ENCODE data around the gene FAM120B. TPM values are rescaled to one million over a fixed set of nuclear protein-coding genes. Genes with fewer than 3 reads are reported as not detected.

The FAM120B gene
- total RNA-seq, 2 experiments from 2014 or later: 34.9 to 35.8 TPM

- Mint-ChIP-seq H3K9me3 (no peaks in the 10 kb centered on the region), H3K36me3 (no peaks in the 10 kb centered on the region), H3K27ac (no peak overlapping the region), H3K4me3 (no peak overlapping the region), H3K27me3 (peaks cover 31% of the 10 kb centered on the region), H3K4me1 (no peaks in the 10 kb centered on the region)
- POLR2A ChIA-PET: no interaction called here
- no peak for ATAC-seq (ENCODE audit: low read depth)
- DNase-seq: no peak
Measured at GRCh38 chr6:170424604-170425126, 118.1 kb downstream of the FAM120B start.

- peaks cover 35% of the 10 kb centered on the region for H3K27me3 Mint-ChIP-seq
- no peak for ATAC-seq (ENCODE audit: low read depth)
- H3K27ac Mint-ChIP-seq: no peak overlapping the region
- no peak for DNase-seq
- no peak overlapping the region for H3K4me3 Mint-ChIP-seq
- POLR2A ChIA-PET: no interaction called here
- H3K36me3 Mint-ChIP-seq: no peaks in the 10 kb centered on the region
- no peaks in the 10 kb centered on the region for H3K9me3 Mint-ChIP-seq
- H3K4me1 Mint-ChIP-seq: no peaks in the 10 kb centered on the region
Measured at GRCh38 chr6:170429450-170429849, 122.9 kb downstream of the FAM120B start.

DNA sequence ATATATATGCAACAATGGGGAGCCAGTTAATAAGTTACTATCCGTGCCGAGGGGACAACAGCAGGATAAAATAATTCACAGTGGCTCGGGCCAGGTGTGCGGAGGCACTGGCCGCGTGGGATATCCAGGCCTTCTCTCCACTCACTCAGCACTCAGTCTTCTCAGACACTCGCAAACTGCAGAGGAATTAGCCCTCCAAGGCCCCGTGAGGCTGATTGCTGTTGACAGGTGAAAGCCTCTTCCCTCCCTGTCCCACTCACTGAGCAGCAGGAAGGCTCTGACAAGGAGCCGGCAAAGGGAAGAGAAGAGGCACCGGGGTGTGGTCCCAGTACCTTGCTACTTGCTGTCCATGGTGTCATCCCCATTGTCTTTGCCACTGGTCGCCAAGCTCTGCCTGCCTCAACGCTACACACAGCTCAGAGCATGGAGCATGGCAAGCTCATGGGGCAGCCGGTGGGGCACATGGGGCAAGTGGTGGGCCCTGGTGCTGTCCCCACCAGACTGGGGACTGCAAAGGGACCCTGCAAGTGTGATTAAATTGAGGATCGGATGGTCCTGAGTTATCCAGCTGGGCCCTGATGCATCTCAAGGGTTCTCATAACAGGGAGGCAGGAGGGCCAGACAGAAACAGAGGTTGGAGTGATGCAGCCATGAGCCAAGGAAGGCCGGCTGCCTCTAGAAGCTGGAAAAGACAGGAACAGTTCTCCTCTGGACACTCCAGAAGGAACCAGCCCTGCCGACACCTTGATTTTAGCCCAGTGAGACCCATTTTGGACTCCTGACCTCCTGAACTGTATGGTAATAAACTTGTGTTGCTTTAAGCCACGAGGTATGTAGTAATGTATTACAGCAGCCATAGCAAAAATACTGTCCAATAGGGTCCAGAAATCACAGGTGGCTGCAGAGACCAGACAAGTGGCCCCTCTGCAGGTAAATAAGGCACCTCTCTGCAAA, 126.9 kb downstream of the FAM120B start:
- DNase-seq: no peak
- peaks cover 18% of the 10 kb centered on the region for H3K27me3 Mint-ChIP-seq
- peaks cover 3% of the 10 kb centered on the region for H3K9me3 Mint-ChIP-seq
- H3K27ac Mint-ChIP-seq: no peak overlapping the region
- ATAC-seq (ENCODE audit: low read depth): no peak
- POLR2A ChIA-PET: no interaction called here
- H3K36me3 Mint-ChIP-seq: peaks cover 1% of the 10 kb centered on the region
- peaks cover 2% of the 10 kb centered on the region for H3K4me1 Mint-ChIP-seq
- H3K4me3 Mint-ChIP-seq: no peak overlapping the region

- Mint-ChIP-seq H3K4me3 (no peak overlapping the region), H3K9me3 (peaks cover 3% of the 10 kb centered on the region), H3K27me3 (peaks cover 16% of the 10 kb centered on the region), H3K4me1 (peaks cover 2% of the 10 kb centered on the region), H3K36me3 (peaks cover 1% of the 10 kb centered on the region), H3K27ac (no peak overlapping the region)
- POLR2A ChIA-PET: no interaction called here
- DNase-seq: no peak
- ATAC-seq (ENCODE audit: low read depth): no peak
Measured at GRCh38 chr6:170434117-170434820, 127.7 kb downstream of the FAM120B start.

- Mint-ChIP-seq H3K4me3 (no peak overlapping the region), H3K4me1 (peaks cover 2% of the 10 kb centered on the region), H3K36me3 (peaks cover 1% of the 10 kb centered on the region), H3K27me3 (peaks cover 12% of the 10 kb centered on the region), H3K27ac (no peak overlapping the region), H3K9me3 (peaks cover 3% of the 10 kb centered on the region)
- POLR2A ChIA-PET: no interaction called here
- DNase-seq (no peak), ATAC-seq (ENCODE audit: low read depth) (no peak)
Measured at GRCh38 chr6:170434821-170435155, 128.2 kb downstream of the FAM120B start.

GRCh38 chr6:170435766-170436165, 129.2 kb downstream of the FAM120B start:
- H3K27me3 Mint-ChIP-seq: peaks cover 9% of the 10 kb centered on the region
- POLR2A ChIA-PET: no interaction called here
- H3K27ac Mint-ChIP-seq: no peak overlapping the region
- peaks cover 1% of the 10 kb centered on the region for H3K36me3 Mint-ChIP-seq
- peaks cover 2% of the 10 kb centered on the region for H3K4me1 Mint-ChIP-seq
- no peak for ATAC-seq (ENCODE audit: low read depth)
- H3K9me3 Mint-ChIP-seq: peaks cover 3% of the 10 kb centered on the region
- H3K4me3 Mint-ChIP-seq: no peak overlapping the region
- DNase-seq: no peak

GRCh38 chr6:170436209-170436809, 129.8 kb downstream of the FAM120B start:
- peaks cover 3% of the 10 kb centered on the region for H3K9me3 Mint-ChIP-seq
- H3K4me3 Mint-ChIP-seq: no peak overlapping the region
- POLR2A ChIA-PET: no interaction called here
- H3K27ac Mint-ChIP-seq: no peak overlapping the region
- peaks cover 10% of the 10 kb centered on the region for H3K27me3 Mint-ChIP-seq
- H3K4me1 Mint-ChIP-seq: peaks cover 2% of the 10 kb centered on the region
- DNase-seq: no peak
- H3K36me3 Mint-ChIP-seq: peaks cover 1% of the 10 kb centered on the region
- ATAC-seq (ENCODE audit: low read depth): no peak

GRCh38 chr6:170437719-170438401, 131.3 kb downstream of the FAM120B start:
- Mint-ChIP-seq H3K4me3 (peak overlapping the region; percentile 63), H3K9me3 (peaks cover 3% of the 10 kb centered on the region), H3K27me3 (peaks cover 7% of the 10 kb centered on the region), H3K4me1 (peaks cover 2% of the 10 kb centered on the region), H3K27ac (no peak overlapping the region), H3K36me3 (peaks cover 1% of the 10 kb centered on the region)
- POLR2A ChIA-PET: no interaction called here
- DNase-seq: no peak
- no peak for ATAC-seq (ENCODE audit: low read depth)

DNA sequence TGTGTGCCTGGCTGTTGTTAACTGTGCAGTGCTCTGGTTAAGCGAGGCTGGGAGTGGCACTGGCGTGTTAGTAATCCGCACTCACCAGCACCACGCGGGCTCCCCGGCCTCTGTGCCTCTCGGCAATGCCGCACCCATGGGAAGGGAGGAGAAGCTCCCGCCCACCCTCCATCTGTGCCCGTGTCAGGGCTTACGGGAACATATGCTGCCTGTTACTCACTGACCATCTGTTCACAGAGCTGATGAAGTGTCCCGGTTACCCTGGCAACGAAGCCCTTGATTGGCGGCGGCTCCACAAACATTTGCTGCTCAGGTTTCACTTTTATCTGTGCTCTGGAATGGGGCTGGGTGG, 131.8 kb downstream of the FAM120B start:
- H3K27me3 Mint-ChIP-seq: peaks cover 7% of the 10 kb centered on the region
- ATAC-seq (ENCODE audit: low read depth): peak; percentile 73
- no peak for DNase-seq
- H3K36me3 Mint-ChIP-seq: peaks cover 1% of the 10 kb centered on the region
- peak overlapping the region; percentile 63 for H3K4me3 Mint-ChIP-seq
- POLR2A ChIA-PET: no interaction called here
- H3K27ac Mint-ChIP-seq: no peak overlapping the region
- H3K4me1 Mint-ChIP-seq: peaks cover 2% of the 10 kb centered on the region
- peaks cover 3% of the 10 kb centered on the region for H3K9me3 Mint-ChIP-seq

- DNase-seq (no peak), ATAC-seq (ENCODE audit: low read depth) (no peak)
- Mint-ChIP-seq H3K27ac (no peak overlapping the region), H3K9me3 (peaks cover 3% of the 10 kb centered on the region), H3K36me3 (peaks cover 1% of the 10 kb centered on the region), H3K4me3 (no peak overlapping the region), H3K4me1 (peaks cover 2% of the 10 kb centered on the region), H3K27me3 (peaks cover 7% of the 10 kb centered on the region)
- POLR2A ChIA-PET: no interaction called here
Measured at GRCh38 chr6:170438861-170439260, 132.3 kb downstream of the FAM120B start.

DNA sequence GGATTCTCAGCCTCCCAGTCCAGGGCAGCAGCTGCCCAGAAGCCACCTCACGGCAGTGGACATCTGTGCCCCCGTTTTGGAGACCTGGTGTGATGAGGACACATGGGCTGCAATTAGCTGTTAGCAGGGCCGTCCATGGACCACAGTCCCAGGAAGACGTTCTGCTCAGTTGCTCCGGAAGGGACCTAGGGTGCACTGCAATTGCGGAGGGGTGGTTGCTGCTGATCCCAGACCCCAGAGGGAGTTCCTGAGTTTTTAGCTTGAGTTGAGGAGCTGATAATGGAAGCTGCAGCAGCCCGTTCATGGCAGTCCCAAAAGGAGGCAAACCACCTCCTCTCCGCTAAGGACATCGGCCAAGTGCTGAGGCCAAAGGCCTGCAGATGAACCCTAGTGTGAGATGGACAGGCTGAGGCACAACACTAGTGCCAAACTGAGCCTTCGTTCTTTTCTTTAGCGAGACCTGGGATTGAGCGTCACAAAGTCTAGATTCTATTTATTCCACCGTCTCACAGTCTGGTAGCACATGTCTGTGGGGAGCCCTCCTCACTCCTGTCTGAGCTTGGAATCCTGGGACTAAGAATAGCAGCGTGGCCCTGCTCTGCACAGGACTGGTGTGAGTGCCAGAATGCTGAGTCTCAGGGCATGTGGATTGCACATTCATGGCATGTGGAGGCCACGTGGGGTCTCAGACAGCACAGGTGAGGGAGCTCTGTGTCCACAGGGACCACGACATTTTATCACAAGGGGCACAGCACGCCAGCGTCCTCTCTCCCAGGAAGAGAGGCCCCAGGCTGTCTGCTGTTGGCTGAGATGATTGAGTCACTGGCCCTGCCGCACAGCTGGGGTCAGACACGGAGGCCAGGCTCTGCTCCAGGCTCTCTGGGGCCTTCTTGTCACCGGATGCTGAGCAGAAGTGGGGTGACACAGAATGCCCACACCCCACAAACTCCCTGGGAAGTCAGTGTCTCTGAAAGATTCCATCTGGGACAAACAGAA, 133.1 kb downstream of the FAM120B start:
- no peak overlapping the region for H3K4me3 Mint-ChIP-seq
- ATAC-seq (ENCODE audit: low read depth): no peak
- peaks cover 2% of the 10 kb centered on the region for H3K4me1 Mint-ChIP-seq
- no peak for DNase-seq
- no peak overlapping the region for H3K27ac Mint-ChIP-seq
- peaks cover 7% of the 10 kb centered on the region for H3K27me3 Mint-ChIP-seq
- POLR2A ChIA-PET: no interaction called here
- peaks cover 3% of the 10 kb centered on the region for H3K9me3 Mint-ChIP-seq
- peaks cover 1% of the 10 kb centered on the region for H3K36me3 Mint-ChIP-seq

DNA sequence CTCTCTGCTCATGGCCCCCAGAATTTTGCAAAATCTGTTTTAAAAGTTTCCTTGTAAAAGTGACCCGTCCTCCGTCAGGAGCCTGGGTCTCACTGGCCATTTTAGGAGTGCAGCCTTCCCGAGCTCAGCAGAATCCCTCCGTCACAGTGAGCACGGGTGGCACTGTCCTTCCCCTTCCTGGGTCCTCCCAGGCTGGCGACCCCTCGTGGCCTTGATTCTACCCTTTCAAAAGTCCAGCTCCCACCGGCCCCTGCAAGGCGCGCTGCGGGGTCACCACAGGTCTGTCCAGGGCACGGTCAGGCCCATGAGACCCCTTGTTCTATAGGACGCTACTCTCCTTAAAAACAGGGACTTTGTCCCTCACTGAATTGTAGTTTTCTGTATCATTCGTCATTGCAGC, 133.9 kb downstream of the FAM120B start:
- peaks cover 2% of the 10 kb centered on the region for H3K4me1 Mint-ChIP-seq
- no peak overlapping the region for H3K4me3 Mint-ChIP-seq
- ATAC-seq (ENCODE audit: low read depth): no peak
- peaks cover 3% of the 10 kb centered on the region for H3K9me3 Mint-ChIP-seq
- DNase-seq: no peak
- POLR2A ChIA-PET: no interaction called here
- H3K27me3 Mint-ChIP-seq: peaks cover 7% of the 10 kb centered on the region
- peaks cover 1% of the 10 kb centered on the region for H3K36me3 Mint-ChIP-seq
- no peak overlapping the region for H3K27ac Mint-ChIP-seq

All from activated naive CD8-positive, alpha-beta T cell treated with anti-CD3 and anti-CD28 coated beads, Interleukin-2, amount 10 ng/mL, durations not matched to agents 7 days and 5 days (primary cell).